ENCODE measurements around the gene RBM17.
"Not testable (repeated sequence)": the region's sequence is repeated elsewhere in the genome, so short reads cannot be mapped to it uniquely, and the experiment has no call there.

Gene RBM17

DNA sequence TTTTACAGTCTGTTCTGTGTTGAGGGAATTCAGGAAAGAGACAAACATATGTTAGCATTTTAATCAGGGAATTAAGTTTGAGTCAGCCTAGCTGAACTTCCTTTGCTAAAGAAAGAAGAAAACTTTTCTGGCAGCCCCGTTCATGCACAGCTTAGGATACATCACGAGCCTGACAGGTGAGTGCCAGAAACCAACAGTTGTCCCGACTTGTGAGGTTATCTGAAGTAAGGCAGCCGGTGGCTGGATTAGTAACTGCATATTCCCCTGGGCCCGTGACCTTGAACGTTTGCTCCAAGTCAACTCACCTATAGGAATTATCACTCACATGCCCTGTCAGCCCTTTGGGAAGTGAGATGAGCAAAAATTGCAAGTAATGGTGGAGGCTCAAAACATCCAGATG lies 24.1 kb downstream of the RBM17 start:
- no peak for DNase-seq

- DNase-seq = no peak
Observed at GRCh38 chr10:6114299-6114698, 25.5 kb downstream of the RBM17 start.

DNA sequence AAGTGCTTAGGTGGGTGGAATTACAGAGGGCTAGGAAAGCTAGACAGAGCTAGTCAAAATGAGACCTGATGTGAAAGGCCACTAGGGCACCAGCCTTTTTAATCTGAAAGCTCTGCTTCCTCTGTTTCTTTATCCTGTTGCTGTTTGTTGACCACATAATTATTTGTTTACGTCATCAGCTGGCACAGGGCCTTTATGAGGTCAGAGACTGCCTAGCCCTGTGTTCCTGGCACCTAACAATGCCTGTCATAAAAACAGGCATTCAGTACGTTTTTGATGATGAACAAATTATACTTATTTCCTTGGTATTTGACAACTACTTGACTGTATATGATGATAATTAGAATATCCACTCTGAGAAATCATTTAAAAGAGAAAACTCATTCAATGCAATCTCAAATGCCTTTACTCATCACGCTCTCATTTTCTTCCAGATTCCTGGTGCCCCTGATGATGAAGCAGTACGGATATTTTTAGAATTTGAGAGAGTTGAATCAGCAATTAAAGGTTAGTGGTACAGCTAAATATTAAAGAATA lies 26.0 kb downstream of the RBM17 start:
- peak; percentile 47 for DNase-seq

GRCh38 chr10:6115411-6115810 lies 26.6 kb downstream of the RBM17 start:
- no peak for DNase-seq

DNA sequence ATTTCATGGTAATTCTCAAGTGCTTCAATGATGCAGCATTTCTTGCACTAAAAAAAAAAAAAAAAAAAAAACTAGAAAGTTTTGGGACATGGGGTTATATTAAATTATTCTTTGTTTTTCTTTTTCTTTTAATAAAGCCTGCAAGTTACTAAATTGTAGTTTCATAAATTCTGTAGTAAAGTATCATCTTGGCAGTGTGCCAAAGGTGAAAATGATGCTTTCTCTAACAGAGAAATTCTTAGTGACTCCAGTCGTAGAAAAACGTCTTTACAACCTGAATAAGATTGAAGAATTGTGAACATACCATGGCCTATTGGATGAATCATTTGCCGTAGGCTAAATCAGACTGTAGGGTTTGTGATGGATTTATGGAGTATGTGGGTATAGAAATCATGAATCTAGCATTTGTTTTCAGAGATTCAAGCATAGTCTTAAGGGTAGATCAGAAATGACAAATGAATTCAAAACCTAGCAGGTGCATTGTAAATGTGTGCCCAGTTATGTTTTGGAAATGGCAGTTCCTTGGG lies 27.1 kb downstream of the RBM17 start:
- DNase-seq = no peak

DNA sequence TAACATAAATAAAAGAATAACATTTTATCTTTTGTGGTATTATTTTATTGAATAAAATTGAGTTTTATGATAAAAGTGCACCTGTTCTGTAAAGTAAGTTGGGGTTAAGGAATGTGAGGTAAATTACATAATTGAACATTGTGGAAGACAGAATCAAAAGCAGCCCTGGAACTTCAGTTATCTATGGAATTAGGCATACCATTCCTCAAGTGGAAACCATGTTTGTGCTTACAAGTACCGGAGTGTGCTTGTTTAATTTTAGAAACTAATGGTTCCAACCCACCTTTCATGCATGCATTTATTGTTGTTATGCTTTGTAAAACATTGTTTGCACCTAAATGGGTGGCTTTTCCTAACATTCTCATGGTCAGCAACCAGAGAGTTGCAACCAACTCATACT lies 28.0 kb downstream of the RBM17 start:
- no peak for DNase-seq

DNA sequence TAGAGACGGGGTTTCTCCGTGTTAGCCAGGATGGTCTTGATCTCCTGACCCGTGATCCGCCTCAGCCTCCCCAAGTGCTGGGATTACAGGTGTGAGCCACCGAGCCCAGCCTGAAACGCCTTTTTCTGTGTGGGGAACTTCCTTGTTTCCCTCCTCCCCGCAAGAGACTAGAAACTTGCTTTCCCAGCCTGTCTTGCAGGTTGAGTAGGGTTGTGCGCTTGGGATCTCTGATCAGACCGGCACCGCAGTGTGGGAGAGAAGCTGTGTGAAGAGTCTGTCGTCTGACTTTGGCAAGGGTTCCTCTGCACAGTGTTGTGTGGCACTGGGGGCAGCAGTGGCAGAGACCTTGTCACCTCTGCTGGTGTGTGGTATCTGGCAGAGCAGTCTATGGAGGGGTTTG lies 28.9 kb downstream of the RBM17 start:
- no peak for DNase-seq

- DNase-seq = no peak
Observed at GRCh38 chr10:6119423-6119822, 30.6 kb downstream of the RBM17 start.

- DNase-seq = no peak
Observed at GRCh38 chr10:6119962-6120361, 31.1 kb downstream of the RBM17 start.

DNA sequence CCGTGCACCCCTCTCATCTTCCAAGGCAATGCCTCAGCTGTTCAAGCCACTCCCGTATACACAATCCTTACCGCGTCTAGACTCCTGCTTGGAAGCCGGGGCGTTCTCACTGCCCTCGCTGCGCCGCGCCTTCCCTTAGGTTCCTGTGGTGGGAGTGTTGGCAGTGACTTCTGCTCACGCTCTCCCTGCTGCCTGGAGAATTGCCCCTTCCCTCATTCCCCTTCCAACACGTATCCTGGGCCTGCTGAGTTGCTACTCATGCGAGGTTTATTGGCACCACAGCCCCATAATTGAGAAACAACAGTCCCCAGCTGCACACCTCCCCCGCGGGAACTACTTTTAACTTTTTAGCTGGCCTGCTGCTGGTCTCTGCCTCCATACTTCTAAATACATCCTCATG lies 31.9 kb downstream of the RBM17 start:
- no peak for DNase-seq

DNA sequence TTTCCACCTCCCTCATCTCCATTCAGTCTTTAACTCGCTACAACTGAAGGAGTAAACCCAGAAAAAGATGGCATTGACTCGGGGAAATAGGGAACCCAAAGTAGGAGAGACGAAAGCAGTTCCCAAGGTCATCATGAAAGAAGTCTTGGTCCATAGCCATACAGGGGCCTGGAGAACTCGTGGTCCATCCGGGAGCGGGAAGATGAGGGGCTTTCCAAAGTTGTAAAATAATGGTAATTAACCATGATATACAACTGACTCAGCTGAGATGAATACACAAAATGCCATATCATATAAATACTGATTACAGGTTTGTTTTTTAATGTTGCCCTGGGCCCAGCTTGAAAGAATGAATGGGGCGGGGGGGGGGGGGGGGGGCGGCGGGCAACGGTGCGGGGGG lies 32.3 kb downstream of the RBM17 start:
- no peak for DNase-seq

DNA sequence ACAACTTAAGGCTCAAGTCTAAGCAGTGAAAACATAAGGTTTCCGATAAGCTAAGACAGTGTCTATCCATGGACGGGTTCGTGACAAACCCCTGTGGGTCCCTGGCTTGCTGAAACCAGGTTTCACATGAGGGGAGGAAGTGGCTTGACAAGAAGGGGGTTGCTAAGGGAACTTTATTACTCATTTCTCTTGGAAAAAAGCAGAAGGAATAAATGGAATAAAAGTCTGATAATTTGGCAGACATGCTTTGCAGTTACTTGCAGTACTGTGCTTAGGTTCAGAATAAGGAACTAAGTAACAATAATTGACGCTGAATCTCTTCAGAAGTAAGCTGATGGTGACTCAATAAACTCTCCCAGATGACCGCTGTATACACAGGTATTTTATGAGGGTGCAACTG lies 34.7 kb downstream of the RBM17 start:
- no peak for DNase-seq

- no peak for DNase-seq
Observed at GRCh38 chr10:6124666-6125065, 35.8 kb downstream of the RBM17 start.

GRCh38 chr10:6127461-6127860 lies 38.6 kb downstream of the RBM17 start:
- not testable (repeated sequence) for DNase-seq

DNA sequence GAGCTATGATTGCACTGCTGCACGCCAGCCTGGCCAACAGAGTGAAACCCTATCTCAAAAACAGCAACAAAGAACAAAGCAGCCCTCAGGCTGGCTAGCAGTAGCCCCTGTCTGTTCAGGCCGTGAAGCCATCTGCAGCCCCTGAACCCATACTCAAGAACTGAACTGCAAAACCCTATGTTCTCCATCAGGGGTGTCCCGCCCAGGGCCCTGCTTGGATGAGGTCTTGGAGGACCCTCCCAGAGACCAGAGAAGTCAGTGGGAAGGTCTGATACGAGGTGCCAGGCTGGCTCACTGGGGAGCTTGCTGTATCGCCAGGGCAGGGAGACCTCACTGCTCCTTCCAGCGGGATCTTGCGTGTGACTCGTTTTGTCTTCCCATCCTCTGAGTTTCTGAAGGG lies 39.3 kb downstream of the RBM17 start:
- DNase-seq = no peak

GRCh38 chr10:6128591-6129251 lies 39.9 kb downstream of the RBM17 start:
- peak; percentile 41 for DNase-seq

GRCh38 chr10:6130848-6131470 lies 42.1 kb downstream of the RBM17 start:
- no peak for DNase-seq

DNA sequence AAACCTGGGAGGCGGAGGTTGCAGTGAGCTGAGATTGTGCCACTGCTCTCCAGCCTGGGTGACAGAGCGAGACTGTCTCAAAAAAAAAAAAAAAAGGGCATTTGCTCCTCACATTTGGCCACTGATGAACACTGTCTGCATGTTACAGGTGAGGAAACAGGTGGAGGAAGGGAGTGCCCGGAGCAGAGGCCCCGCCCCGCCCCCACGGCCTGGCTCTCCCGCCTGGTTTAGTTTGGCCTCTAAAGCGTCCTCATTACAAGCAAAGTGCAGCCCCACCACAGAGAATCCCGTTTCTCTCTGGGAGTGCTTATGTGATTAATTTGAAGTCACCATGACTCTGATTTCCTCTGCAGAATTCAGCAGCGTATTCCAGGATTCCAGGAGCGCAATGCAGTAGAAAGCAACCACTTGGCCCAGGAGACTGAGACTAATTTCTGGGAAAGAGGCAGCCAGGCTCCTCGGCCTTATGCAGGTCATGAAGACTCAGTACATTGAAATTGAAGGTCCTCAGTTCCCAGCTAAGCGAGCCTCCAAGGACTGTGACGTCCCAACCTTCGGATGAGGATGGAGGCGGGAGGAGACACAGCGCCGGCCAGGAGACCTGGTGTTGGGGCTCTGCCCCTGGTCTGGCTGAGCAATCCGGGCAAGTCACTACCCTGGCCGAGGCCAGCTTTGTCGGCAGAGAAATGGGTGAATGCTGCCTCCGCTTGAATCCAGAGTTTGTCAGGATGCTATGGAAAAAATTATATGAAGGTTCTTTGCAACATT lies 44.7 kb downstream of the RBM17 start:
- DNase-seq = no peak

DNA sequence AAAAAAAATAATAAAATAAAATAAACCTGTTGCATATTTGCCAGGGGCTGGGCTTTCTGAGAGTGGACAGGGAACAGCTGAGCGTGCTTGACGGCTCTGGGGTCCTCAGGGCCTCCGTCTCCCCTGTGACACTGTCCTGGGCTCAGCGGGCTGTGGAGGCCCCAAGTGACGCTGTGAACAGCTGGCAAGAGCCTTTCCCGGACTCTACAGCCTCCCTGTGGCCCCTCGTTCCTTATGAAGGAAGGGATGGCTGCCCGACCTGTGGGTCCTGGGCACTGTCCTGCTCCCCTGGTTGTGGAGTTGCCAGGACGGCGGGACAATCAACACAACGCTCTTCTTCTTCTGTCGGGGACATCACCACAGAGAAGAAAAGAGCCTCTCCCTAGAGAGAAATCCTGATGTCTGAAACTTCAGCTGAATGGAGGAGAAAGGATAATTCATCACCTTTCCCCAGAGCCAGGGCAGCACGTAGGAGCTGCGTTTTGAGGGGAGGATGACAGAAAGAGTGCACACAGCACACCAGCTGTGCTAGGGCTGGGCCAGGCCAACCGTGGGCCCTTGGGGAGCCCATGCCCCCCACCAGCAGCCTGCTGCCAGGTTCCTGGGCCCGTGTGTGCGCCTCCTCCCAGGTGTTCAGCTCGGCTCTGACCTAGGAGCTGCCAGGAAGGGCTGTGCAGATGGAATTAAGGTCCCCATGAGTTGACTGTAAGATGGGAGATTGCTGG lies 45.4 kb downstream of the RBM17 start:
- no peak for DNase-seq

GRCh38 chr10:6135039-6135438 lies 46.2 kb downstream of the RBM17 start:
- DNase-seq = no peak

- no peak for DNase-seq
Observed at GRCh38 chr10:6135589-6136168, 46.8 kb downstream of the RBM17 start.

Measured in fibroblast of skin of back (primary cell).